Measurements from ENCODE around the gene FOS.

DNA sequence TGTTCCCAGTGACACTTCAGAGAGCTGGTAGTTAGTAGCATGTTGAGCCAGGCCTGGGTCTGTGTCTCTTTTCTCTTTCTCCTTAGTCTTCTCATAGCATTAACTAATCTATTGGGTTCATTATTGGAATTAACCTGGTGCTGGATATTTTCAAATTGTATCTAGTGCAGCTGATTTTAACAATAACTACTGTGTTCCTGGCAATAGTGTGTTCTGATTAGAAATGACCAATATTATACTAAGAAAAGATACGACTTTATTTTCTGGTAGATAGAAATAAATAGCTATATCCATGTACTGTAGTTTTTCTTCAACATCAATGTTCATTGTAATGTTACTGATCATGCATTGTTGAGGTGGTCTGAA, 3.0 kb downstream of the FOS start:
- TF ChIP-seq, protein P1, sequence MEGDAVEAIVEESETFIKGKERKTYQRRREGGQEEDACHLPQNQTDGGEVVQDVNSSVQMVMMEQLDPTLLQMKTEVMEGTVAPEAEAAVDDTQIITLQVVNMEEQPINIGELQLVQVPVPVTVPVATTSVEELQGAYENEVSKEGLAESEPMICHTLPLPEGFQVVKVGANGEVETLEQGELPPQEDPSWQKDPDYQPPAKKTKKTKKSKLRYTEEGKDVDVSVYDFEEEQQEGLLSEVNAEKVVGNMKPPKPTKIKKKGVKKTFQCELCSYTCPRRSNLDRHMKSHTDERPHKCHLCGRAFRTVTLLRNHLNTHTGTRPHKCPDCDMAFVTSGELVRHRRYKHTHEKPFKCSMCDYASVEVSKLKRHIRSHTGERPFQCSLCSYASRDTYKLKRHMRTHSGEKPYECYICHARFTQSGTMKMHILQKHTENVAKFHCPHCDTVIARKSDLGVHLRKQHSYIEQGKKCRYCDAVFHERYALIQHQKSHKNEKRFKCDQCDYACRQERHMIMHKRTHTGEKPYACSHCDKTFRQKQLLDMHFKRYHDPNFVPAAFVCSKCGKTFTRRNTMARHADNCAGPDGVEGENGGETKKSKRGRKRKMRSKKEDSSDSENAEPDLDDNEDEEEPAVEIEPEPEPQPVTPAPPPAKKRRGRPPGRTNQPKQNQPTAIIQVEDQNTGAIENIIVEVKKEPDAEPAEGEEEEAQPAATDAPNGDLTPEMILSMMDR (IDR thresholded peaks at IDR 0.05) = no peak
- no peak for TF ChIP-seq POLR2A (IDR thresholded peaks at IDR 0.05)
